Measurements from ENCODE around the gene TM4SF4.

TM4SF4 gene

DNA sequence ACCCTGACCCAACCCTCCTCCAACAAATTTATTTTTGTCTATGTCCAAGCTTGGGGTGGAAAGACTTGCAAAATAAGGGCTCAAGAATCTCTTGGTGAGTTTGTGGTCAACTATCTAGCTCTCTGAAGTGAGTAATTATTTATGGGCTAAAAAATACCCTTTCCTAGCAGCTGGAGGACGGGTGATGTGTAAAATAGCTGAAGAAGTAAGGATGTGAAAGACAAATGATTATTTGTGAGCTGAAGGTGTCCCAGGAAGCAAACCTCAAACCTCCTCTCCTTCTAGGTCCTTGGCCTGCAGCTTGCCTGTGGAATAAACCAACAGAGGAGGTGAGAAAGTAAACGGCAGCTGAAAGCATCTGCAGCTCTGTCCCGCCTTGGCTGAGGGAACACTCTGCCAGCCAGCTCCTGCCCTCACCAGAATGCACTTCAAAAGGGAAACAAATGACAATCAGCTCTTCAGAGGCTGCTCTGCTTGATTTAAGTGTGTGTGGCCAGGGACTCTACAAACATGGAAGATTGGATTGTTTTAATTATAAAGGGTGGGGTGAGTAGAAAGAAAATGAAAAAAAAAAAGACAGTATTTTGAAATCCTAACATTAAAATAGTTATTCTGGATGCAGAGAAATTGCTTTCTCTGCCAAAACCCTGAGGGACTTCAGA, 60.3 kb downstream of the TM4SF4 start:
- Histone ChIP-seq H3K18ac (ENCODE audit: low read length) (peak overlapping the region; percentile 16), H3K4me1 (ENCODE audit: control insufficient read depth in 2 of 2, insufficient read depth in 1 of 2, low read depth in 1 of 2, low read length in 2 of 2) (peaks cover 15 to 50% of the 10 kb centered on the region in 2 donors), H4K91ac (ENCODE audit: low read depth, low read length, poor library complexity) (no peak overlapping the region), H2AK5ac (ENCODE audit: low read depth, low read length) (no peak overlapping the region), H3K14ac (ENCODE audit: low read length) (no peak overlapping the region), H2AFZ (ENCODE audit: low read length) (no peak overlapping the region), H3K4ac (ENCODE audit: low read length) (no peak overlapping the region), H3K23ac (ENCODE audit: low read depth, low read length, poor library complexity) (no peak overlapping the region), H3K27ac (replicated peaks; ENCODE audit: low read length) (no peak overlapping the region), H4K8ac (ENCODE audit: low read depth, low read length) (no peak overlapping the region), H3K79me1 (ENCODE audit: low read depth, low read length) (no peaks in the 10 kb centered on the region), H3K9ac (ENCODE audit: low read depth, low read length, poor library complexity) (no peak overlapping the region), H2BK120ac (ENCODE audit: low read depth, low read length) (no peak overlapping the region), H3K36me3 (replicated peaks in 1 of 2; ENCODE audit: control insufficient read depth in 2 of 2, insufficient read depth in 2 of 2, low read length in 2 of 2) (no peaks in the 10 kb centered on the region), H3K4me3 (ENCODE audit: low read length in 2 of 2) (no peak overlapping the region), H2BK12ac (ENCODE audit: low read length) (no peak overlapping the region), H2BK5ac (ENCODE audit: low read length) (no peak overlapping the region), H2BK15ac (ENCODE audit: low read length) (no peak overlapping the region), H3K9me3 (replicated peaks in 1 of 2; ENCODE audit: control insufficient read depth in 2 of 2, insufficient read depth in 1 of 2, low read depth in 1 of 2, low read length in 2 of 2) (no peaks in the 10 kb centered on the region), H3K4me2 (ENCODE audit: insufficient read depth, low read length, poor library complexity, severe bottlenecking) (no peak overlapping the region), H3K27me3 (ENCODE audit: control insufficient read depth in 3 of 3, insufficient read depth in 3 of 3, low read depth in 1 of 3, low read length in 3 of 3) (no peaks in the 10 kb centered on the region)
- no peak for DNase-seq (ENCODE audit: low spot score)
- no CpG with 5 or more reads among the region's 3 CpGs for WGBS, 2 donors (ENCODE audit: extremely low coverage in 2 of 2, insufficient read length in 2 of 2, insufficient replicate concordance in 1 of 2)

DNA sequence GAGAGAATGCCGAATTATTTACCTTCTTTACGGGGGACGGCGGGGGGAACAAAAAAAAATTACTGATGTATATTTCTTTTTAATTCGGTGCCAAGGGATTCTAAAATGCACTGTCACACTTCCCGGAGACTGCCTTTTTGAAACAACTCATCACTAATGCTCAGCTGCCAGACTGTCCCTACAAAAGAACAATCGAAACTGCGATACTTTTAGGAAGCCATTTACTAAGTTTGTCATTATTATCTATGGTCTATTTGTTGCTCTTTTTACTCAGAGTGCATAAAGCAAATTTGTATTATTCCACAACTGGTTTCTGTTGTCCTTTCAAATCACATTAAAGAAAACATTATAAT, 60.8 kb downstream of the TM4SF4 start:
- no peak overlapping the region for H2BK15ac ChIP-seq (ENCODE audit: low read length)
- no peaks in the 10 kb centered on the region for H3K36me3 ChIP-seq (replicated peaks in 1 of 2; ENCODE audit: control insufficient read depth in 2 of 2, insufficient read depth in 2 of 2, low read length in 2 of 2)
- no peak overlapping the region for H3K14ac ChIP-seq (ENCODE audit: low read length)
- no peak overlapping the region for H3K18ac ChIP-seq (ENCODE audit: low read length)
- H2BK12ac ChIP-seq (ENCODE audit: low read length) = no peak overlapping the region
- no peak overlapping the region for H2BK5ac ChIP-seq (ENCODE audit: low read length)
- H3K27me3 ChIP-seq (ENCODE audit: control insufficient read depth in 3 of 3, insufficient read depth in 3 of 3, low read depth in 1 of 3, low read length in 3 of 3) = no peaks in the 10 kb centered on the region
- H3K4me2 ChIP-seq (ENCODE audit: insufficient read depth, low read length, poor library complexity, severe bottlenecking) = no peak overlapping the region
- H3K4me1 ChIP-seq (ENCODE audit: control insufficient read depth in 2 of 2, insufficient read depth in 1 of 2, low read depth in 1 of 2, low read length in 2 of 2) = peaks cover 17 to 54% of the 10 kb centered on the region in 2 donors
- no peak overlapping the region for H4K91ac ChIP-seq (ENCODE audit: low read depth, low read length, poor library complexity)
- no peak overlapping the region for H2AK5ac ChIP-seq (ENCODE audit: low read depth, low read length)
- H3K23ac ChIP-seq (ENCODE audit: low read depth, low read length, poor library complexity) = no peak overlapping the region
- no peak overlapping the region for H3K4me3 ChIP-seq (ENCODE audit: low read length in 2 of 2)
- H2AFZ ChIP-seq (ENCODE audit: low read length) = no peak overlapping the region
- no peak overlapping the region for H3K27ac ChIP-seq (replicated peaks; ENCODE audit: low read length)
- no peak for DNase-seq (ENCODE audit: low spot score)
- H4K8ac ChIP-seq (ENCODE audit: low read depth, low read length) = no peak overlapping the region
- H3K9me3 ChIP-seq (replicated peaks in 1 of 2; ENCODE audit: control insufficient read depth in 2 of 2, insufficient read depth in 1 of 2, low read depth in 1 of 2, low read length in 2 of 2) = no peaks in the 10 kb centered on the region
- no peak overlapping the region for H2BK120ac ChIP-seq (ENCODE audit: low read depth, low read length)
- H3K9ac ChIP-seq (ENCODE audit: low read depth, low read length, poor library complexity) = no peak overlapping the region
- no peaks in the 10 kb centered on the region for H3K79me1 ChIP-seq (ENCODE audit: low read depth, low read length)
- no peak overlapping the region for H3K4ac ChIP-seq (ENCODE audit: low read length)
- WGBS, 2 donors (ENCODE audit: extremely low coverage in 2 of 2, insufficient read length in 2 of 2, insufficient replicate concordance in 1 of 2) = no CpG with 5 or more reads among the region's 8 CpGs

DNA sequence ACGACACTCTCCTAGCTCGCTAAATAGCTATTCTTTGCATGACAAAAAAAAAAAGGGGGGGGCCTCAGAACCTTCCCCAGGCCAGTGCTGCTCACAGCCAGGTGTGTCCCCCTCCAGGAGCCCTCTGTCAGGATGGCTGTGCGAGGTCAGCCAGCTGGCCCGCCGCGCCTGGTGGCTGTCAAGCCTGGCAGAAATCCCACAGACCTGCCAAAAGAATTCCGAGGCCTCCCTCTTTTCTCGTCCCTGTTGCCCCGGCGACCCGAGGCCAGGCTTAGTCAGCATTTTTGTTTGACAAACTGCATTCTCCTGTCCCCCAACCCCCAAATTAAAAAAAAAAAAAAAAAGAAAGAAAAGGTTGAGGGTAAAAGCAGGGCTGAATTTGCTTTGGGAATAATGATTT, 61.9 kb downstream of the TM4SF4 start:
- no peak overlapping the region for H2BK120ac ChIP-seq (ENCODE audit: low read depth, low read length)
- no peaks in the 10 kb centered on the region for H3K9me3 ChIP-seq (replicated peaks in 1 of 2; ENCODE audit: control insufficient read depth in 2 of 2, insufficient read depth in 1 of 2, low read depth in 1 of 2, low read length in 2 of 2)
- H4K91ac ChIP-seq (ENCODE audit: low read depth, low read length, poor library complexity) = no peak overlapping the region
- H3K79me1 ChIP-seq (ENCODE audit: low read depth, low read length) = no peaks in the 10 kb centered on the region
- no peak overlapping the region for H3K4ac ChIP-seq (ENCODE audit: low read length)
- H4K8ac ChIP-seq (ENCODE audit: low read depth, low read length) = no peak overlapping the region
- no peak overlapping the region for H2BK15ac ChIP-seq (ENCODE audit: low read length)
- H3K27ac ChIP-seq (replicated peaks; ENCODE audit: low read length) = peak overlapping the region; percentile 72
- no peak overlapping the region for H2AFZ ChIP-seq (ENCODE audit: low read length)
- no peak overlapping the region for H3K14ac ChIP-seq (ENCODE audit: low read length)
- H3K4me3 ChIP-seq (ENCODE audit: low read length in 2 of 2) = peak overlapping the region in 1 of 2 donors; percentile 10
- peak; percentile 63 for DNase-seq (ENCODE audit: low spot score)
- no peak overlapping the region for H2BK12ac ChIP-seq (ENCODE audit: low read length)
- H3K23ac ChIP-seq (ENCODE audit: low read depth, low read length, poor library complexity) = no peak overlapping the region
- no peak overlapping the region for H2AK5ac ChIP-seq (ENCODE audit: low read depth, low read length)
- H3K4me1 ChIP-seq (ENCODE audit: control insufficient read depth in 2 of 2, insufficient read depth in 1 of 2, low read depth in 1 of 2, low read length in 2 of 2) = peaks cover 17 to 54% of the 10 kb centered on the region in 2 donors
- no peak overlapping the region for H3K18ac ChIP-seq (ENCODE audit: low read length)
- H3K27me3 ChIP-seq (ENCODE audit: control insufficient read depth in 3 of 3, insufficient read depth in 3 of 3, low read depth in 1 of 3, low read length in 3 of 3) = no peaks in the 10 kb centered on the region
- no peak overlapping the region for H3K4me2 ChIP-seq (ENCODE audit: insufficient read depth, low read length, poor library complexity, severe bottlenecking)
- WGBS, 2 donors (ENCODE audit: extremely low coverage in 2 of 2, insufficient read length in 2 of 2, insufficient replicate concordance in 1 of 2) = no CpG with 5 or more reads among the region's 11 CpGs
- no peak overlapping the region for H2BK5ac ChIP-seq (ENCODE audit: low read length)
- peaks cover under 1 to 5% of the 10 kb centered on the region in 2 donors for H3K36me3 ChIP-seq (replicated peaks in 1 of 2; ENCODE audit: control insufficient read depth in 2 of 2, insufficient read depth in 2 of 2, low read length in 2 of 2)
- no peak overlapping the region for H3K9ac ChIP-seq (ENCODE audit: low read depth, low read length, poor library complexity)

DNA sequence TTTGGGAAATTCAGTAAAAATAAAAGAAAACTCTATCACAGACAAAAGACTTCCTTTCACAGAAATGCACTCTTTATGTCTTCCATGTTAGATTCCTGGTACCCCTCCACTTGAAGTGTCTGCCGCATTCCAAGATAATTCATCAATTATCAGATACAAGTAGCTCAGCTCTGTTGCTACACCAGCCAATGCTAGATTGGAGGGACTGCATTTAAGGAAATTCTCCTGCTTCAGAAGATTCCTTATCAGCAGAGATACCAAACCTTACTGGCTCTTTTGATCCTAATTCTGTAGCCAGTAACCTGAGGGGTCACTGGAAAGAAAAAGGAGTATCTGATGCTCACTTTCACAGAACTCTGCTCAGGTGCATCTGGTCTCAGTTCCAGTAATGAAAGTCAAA, 63.9 kb downstream of the TM4SF4 start:
- no peaks in the 10 kb centered on the region for H3K27me3 ChIP-seq (ENCODE audit: control insufficient read depth in 3 of 3, insufficient read depth in 3 of 3, low read depth in 1 of 3, low read length in 3 of 3)
- H3K4me2 ChIP-seq (ENCODE audit: insufficient read depth, low read length, poor library complexity, severe bottlenecking) = no peak overlapping the region
- H2AFZ ChIP-seq (ENCODE audit: low read length) = no peak overlapping the region
- H2BK120ac ChIP-seq (ENCODE audit: low read depth, low read length) = no peak overlapping the region
- H3K4ac ChIP-seq (ENCODE audit: low read length) = no peak overlapping the region
- H2BK15ac ChIP-seq (ENCODE audit: low read length) = no peak overlapping the region
- peaks cover 15 to 45% of the 10 kb centered on the region in 2 donors for H3K4me1 ChIP-seq (ENCODE audit: control insufficient read depth in 2 of 2, insufficient read depth in 1 of 2, low read depth in 1 of 2, low read length in 2 of 2)
- H3K14ac ChIP-seq (ENCODE audit: low read length) = no peak overlapping the region
- no peak overlapping the region for H3K18ac ChIP-seq (ENCODE audit: low read length)
- no peak overlapping the region for H2BK12ac ChIP-seq (ENCODE audit: low read length)
- DNase-seq (ENCODE audit: low spot score) = no peak
- H3K4me3 ChIP-seq (ENCODE audit: low read length in 2 of 2) = no peak overlapping the region
- H2AK5ac ChIP-seq (ENCODE audit: low read depth, low read length) = no peak overlapping the region
- H2BK5ac ChIP-seq (ENCODE audit: low read length) = no peak overlapping the region
- WGBS, 2 donors (ENCODE audit: extremely low coverage in 2 of 2, insufficient read length in 2 of 2, insufficient replicate concordance in 1 of 2) = no CpG with 5 or more reads among the region's 1 CpG
- H3K9me3 ChIP-seq (replicated peaks in 1 of 2; ENCODE audit: control insufficient read depth in 2 of 2, insufficient read depth in 1 of 2, low read depth in 1 of 2, low read length in 2 of 2) = no peaks in the 10 kb centered on the region
- H3K36me3 ChIP-seq (replicated peaks in 1 of 2; ENCODE audit: control insufficient read depth in 2 of 2, insufficient read depth in 2 of 2, low read length in 2 of 2) = peaks cover 8 to 20% of the 10 kb centered on the region in 2 donors
- no peak overlapping the region for H4K91ac ChIP-seq (ENCODE audit: low read depth, low read length, poor library complexity)
- no peak overlapping the region for H3K9ac ChIP-seq (ENCODE audit: low read depth, low read length, poor library complexity)
- H4K8ac ChIP-seq (ENCODE audit: low read depth, low read length) = no peak overlapping the region
- H3K27ac ChIP-seq (replicated peaks; ENCODE audit: low read length) = no peak overlapping the region
- no peaks in the 10 kb centered on the region for H3K79me1 ChIP-seq (ENCODE audit: low read depth, low read length)
- no peak overlapping the region for H3K23ac ChIP-seq (ENCODE audit: low read depth, low read length, poor library complexity)

All from neuronal stem cell (in vitro differentiated cells).